ENCODE data around the gene ATG4C.
"Not testable (repeated sequence)": the region's sequence is repeated elsewhere in the genome, so short reads cannot be mapped to it uniquely, and the experiment has no call there.

The ATG4C gene

GRCh38 chr1:62783736-62784508 is at the start of gene ATG4C:
Gene ATG4C (plus strand): TSS chr1:62784132. CDS start chr1:62803787, 19,655 bp downstream.
- peak; percentile 99 for DNase-seq

- peak; percentile 58 for DNase-seq
These were observed 48.3 kb upstream of the ATG4C start for GRCh38 chr1:62735491-62736171.

GRCh38 chr1:62740701-62741100 is 43.2 kb upstream of the ATG4C start:
- not testable (repeated sequence) for DNase-seq

- no peak for DNase-seq
These were observed 39.0 kb upstream of the ATG4C start for GRCh38 chr1:62744611-62745577.

- DNase-seq: peak; percentile 69
These were observed 37.7 kb upstream of the ATG4C start for GRCh38 chr1:62746086-62746808.

GRCh38 chr1:62746809-62747138 is 37.2 kb upstream of the ATG4C start:
- DNase-seq: no peak

GRCh38 chr1:62753031-62753965 is 30.6 kb upstream of the ATG4C start:
- no peak for DNase-seq

GRCh38 chr1:62754938-62755337 is 29.0 kb upstream of the ATG4C start:
- not testable (repeated sequence) for DNase-seq

- DNase-seq: not testable (repeated sequence)
These were observed 27.6 kb upstream of the ATG4C start for GRCh38 chr1:62756255-62756884.

- not testable (repeated sequence) for DNase-seq
These were observed 24.6 kb upstream of the ATG4C start for GRCh38 chr1:62759232-62759875.

GRCh38 chr1:62760021-62760782 is 23.7 kb upstream of the ATG4C start:
- DNase-seq: not testable (repeated sequence)

GRCh38 chr1:62761223-62761870 is 22.6 kb upstream of the ATG4C start:
- DNase-seq: not testable (repeated sequence)

GRCh38 chr1:62762027-62762426 is 21.9 kb upstream of the ATG4C start:
- DNase-seq: not testable (repeated sequence)

GRCh38 chr1:62765981-62766380 is 18.0 kb upstream of the ATG4C start:
- no peak for DNase-seq

- not testable (repeated sequence) for DNase-seq
These were observed 15.4 kb upstream of the ATG4C start for GRCh38 chr1:62768551-62768950.

- DNase-seq: no peak
These were observed 11.2 kb upstream of the ATG4C start for GRCh38 chr1:62772607-62773295.

- no peak for DNase-seq
These were observed 9.9 kb upstream of the ATG4C start for GRCh38 chr1:62774006-62774405.

- no peak for DNase-seq
These were observed 8.8 kb upstream of the ATG4C start for GRCh38 chr1:62774971-62775595.

Data from HCEC 1CT (cell line).